HL-60 (cell line): Measurements from ENCODE around the gene MEF2C.

ENCODE experiments used
- CTCF ChIP-seq: IDR thresholded peaks from one replicate; pipeline ENCODE4 v1.5.1; 2011; ENCODE audit warnings: low read length, control low read depth, inconsistent platforms; ENCODE audit not compliant: insufficient read depth
- POLR2AphosphoS5 ChIP-seq: IDR thresholded peaks from 2 replicates; pipeline ENCODE4 v1.6.1; 2012; ENCODE audit warnings: low read depth
- REST ChIP-seq: IDR thresholded peaks from 2 replicates; pipeline ENCODE4 v1.6.1; 2012; ENCODE audit warnings: low read depth; ENCODE audit not compliant: insufficient replicate concordance
- SPI1 ChIP-seq: IDR thresholded peaks from 2 replicates; pipeline ENCODE4 v1.6.1; 2012; ENCODE audit warnings: low read depth, mild to moderate bottlenecking, borderline replicate concordance

GRCh38 chr5:88860501-88860900 is 22.5 kb downstream of the MEF2C start:
- TF ChIP-seq CTCF = no peak
- no peak for TF ChIP-seq REST
- no peak for TF ChIP-seq POLR2AphosphoS5
- TF ChIP-seq SPI1 = no peak
